ENCODE data around the gene PEF1.

DNA sequence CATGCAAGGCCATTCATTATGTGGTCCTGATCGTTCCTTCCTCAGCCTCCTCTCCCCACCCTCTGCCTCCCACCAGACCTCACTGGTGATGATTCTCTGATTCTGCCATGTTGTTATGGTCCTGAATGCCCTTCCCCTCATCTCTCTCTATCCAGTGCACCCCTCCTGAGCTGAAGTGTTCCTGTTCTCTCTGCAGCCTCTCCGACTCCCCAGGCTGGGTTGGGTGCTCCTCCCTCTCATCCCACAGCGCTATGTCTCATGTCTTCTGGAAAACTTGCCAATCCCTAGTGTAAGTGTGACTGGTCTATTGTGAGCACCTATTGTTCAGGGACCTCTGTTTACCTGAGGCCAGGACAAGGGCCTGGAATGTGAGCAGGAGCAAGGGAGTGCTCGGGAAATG lies 11.1 kb upstream of the PEF1 start:
- TF ChIP-seq POLR2AphosphoS5 (IDR thresholded peaks at IDR 0.05; ENCODE audit: low read depth, low read length) = no peak
- no peak for TF ChIP-seq TAF1 (IDR thresholded peaks at IDR 0.05; ENCODE audit: borderline replicate concordance, low read depth, low read length)
- TF ChIP-seq POLR2A (IDR thresholded peaks at IDR 0.05; ENCODE audit: low read depth, low read length) = no peak

Data from GM12892 (cell line).